GM12892 (cell line): ENCODE data around the gene KRTAP4-7. TPM values are rescaled to one million over a fixed set of nuclear protein-coding genes. Genes with fewer than 3 reads are reported as not detected.
"Not testable (repeated sequence)": the region's sequence is repeated elsewhere in the genome, so short reads cannot be mapped to it uniquely, and the experiment has no call there.

Source experiments
- DNase-seq: peaks from one replicate; pipeline ENCODE4 v3.0.0; 2011; ENCODE audit not compliant: insufficient read length
- FAIRE-seq: peaks from 2 replicates; lab custom pipeline; 2011; peaks lifted over from hg19 to GRCh38; lab: Jason Lieb, UNC
- POLR2A ChIP-seq: IDR thresholded peaks from 2 replicates; pipeline ENCODE4 v1.6.1; 2011; ENCODE audit warnings: low read depth, low read length, control low read depth
- POLR2AphosphoS5 ChIP-seq: IDR thresholded peaks from 2 replicates; pipeline ENCODE4 v1.6.1; 2011; ENCODE audit warnings: low read depth, low read length, control low read depth
- TAF1 ChIP-seq: IDR thresholded peaks from 2 replicates; pipeline ENCODE4 v1.6.1; 2011; ENCODE audit warnings: low read depth, mild to moderate bottlenecking, control low read depth, low read length, borderline replicate concordance
- polyA plus RNA-seq: library from polyadenylated mRNA; unstranded; fragments of >200 nt; gene quantifications from one replicate; pipeline ENCODE4 v1.2.1, GENCODE V29; 2012; ENCODE audit warnings: missing spikeins, inconsistent platforms; ENCODE audit not compliant: missing spikeins

KRTAP4-7 gene
- polyA plus RNA-seq: not detected

- not testable (repeated sequence) for DNase-seq, FAIRE-seq
Observed at GRCh38 chr17:41084100-41084856, at the start of gene KRTAP4-7. TSS of gene KRTAP4-7 (plus strand) at chr17:41084150. CDS start at chr17:41084207, 57 bp downstream.

- not testable (repeated sequence) for FAIRE-seq, DNase-seq
Observed at GRCh38 chr17:41034346-41034935, 49.5 kb upstream of the KRTAP4-7 start, which contains the start of gene KRTAP1-3. TSS of gene KRTAP1-3 (minus strand) at chr17:41034874. CDS start at chr17:41034821, 53 bp downstream.

GRCh38 chr17:41037853-41038350 is 46.0 kb upstream of the KRTAP4-7 start:
- TF ChIP-seq POLR2AphosphoS5 (no peak), TAF1 (no peak), POLR2A (no peak)
- FAIRE-seq (no peak), DNase-seq (no peak)

- not testable (repeated sequence) for FAIRE-seq, DNase-seq
Observed at GRCh38 chr17:41040783-41041571, 43.0 kb upstream of the KRTAP4-7 start, which contains the start of gene KRTAP1-1. TSS of gene KRTAP1-1 (minus strand) at chr17:41041450. CDS start at chr17:41041397, 53 bp downstream.

- TF ChIP-seq POLR2A (no peak), POLR2AphosphoS5 (no peak), TAF1 (no peak)
- FAIRE-seq (no peak), DNase-seq (no peak)
Observed at GRCh38 chr17:41042953-41043352, 41.0 kb upstream of the KRTAP4-7 start.

GRCh38 chr17:41046735-41047465 is 37.0 kb upstream of the KRTAP4-7 start, which contains the start of gene KRTAP2-1:
TSS of gene KRTAP2-1 (minus strand) at chr17:41047316. CDS start at chr17:41047267, 49 bp downstream.
- not testable (repeated sequence) for DNase-seq, FAIRE-seq

GRCh38 chr17:41048441-41048840 is 35.5 kb upstream of the KRTAP4-7 start:
- no peak for DNase-seq
- TF ChIP-seq POLR2A: no peak
- TF ChIP-seq POLR2AphosphoS5: no peak
- TF ChIP-seq TAF1: no peak
- FAIRE-seq: no peak

- FAIRE-seq: no peak
- no peak for DNase-seq
Observed at GRCh38 chr17:41049110-41049509, 34.8 kb upstream of the KRTAP4-7 start.

GRCh38 chr17:41052566-41052965 is 31.4 kb upstream of the KRTAP4-7 start:
- no peak for DNase-seq
- no peak for FAIRE-seq
- TF ChIP-seq POLR2AphosphoS5 (no peak), POLR2A (no peak)

More at GRCh38 chr17:41049110-41049509, 34.8 kb upstream of the KRTAP4-7 start:
- TF ChIP-seq TAF1 (no peak), POLR2A (no peak), POLR2AphosphoS5 (no peak)

- TF ChIP-seq TAF1 (no peak), POLR2AphosphoS5 (no peak), POLR2A (no peak)
- no peak for FAIRE-seq
- no peak for DNase-seq
Observed at GRCh38 chr17:41054025-41054424, 29.9 kb upstream of the KRTAP4-7 start.

- FAIRE-seq, DNase-seq: not testable (repeated sequence)
Observed at GRCh38 chr17:41054556-41054955, 29.4 kb upstream of the KRTAP4-7 start.

GRCh38 chr17:41055130-41055529 is 28.8 kb upstream of the KRTAP4-7 start, which contains the start of gene KRTAP2-2:
TSS of gene KRTAP2-2 (minus strand) at chr17:41055230. CDS start at chr17:41055211, 19 bp downstream.
- DNase-seq, FAIRE-seq: not testable (repeated sequence)
